GM12892 (cell line): ENCODE results near the gene FOXD4L6.
"Not testable (repeated sequence)": the region's sequence is repeated elsewhere in the genome, so short reads cannot be mapped to it uniquely, and the experiment has no call there.

Experiments used
- POLR2A ChIP-seq: IDR thresholded peaks from 2 replicates; pipeline ENCODE4 v1.6.1; 2011; ENCODE audit warnings: low read depth, low read length, control low read depth
- POLR2AphosphoS5 ChIP-seq: IDR thresholded peaks from 2 replicates; pipeline ENCODE4 v1.6.1; 2011; ENCODE audit warnings: low read depth, low read length, control low read depth

GRCh38 chr9:41125109-41125658, 3.3 kb downstream of the FOXD4L6 start:
- TF ChIP-seq POLR2AphosphoS5, POLR2A: not testable (repeated sequence)
